HEK293 (cell line): ENCODE data around the gene LCE3C.

ENCODE experiments used
- CTCF ChIA-PET: fragments of 350-600 bp; formaldehyde crosslinking; extraction: SDS; loops from one replicate; lab custom pipeline; 2021; ENCODE audit warnings: antibody characterized with exemption; lab: Yijun Ruan, JAX
- POLR2A ChIA-PET: fragments of 300-600 bp; formaldehyde crosslinking; extraction: SDS; loops from one replicate; lab custom pipeline; 2020; ENCODE audit warnings: antibody characterized with exemption, inconsistent platforms; lab: Yijun Ruan, JAX
- H3K27ac ChIP-seq: fragments of 200-500 bp; sonication (Bioruptor generic); 2 replicates; pipeline ENCODE4 v1.5.1; 2014; ENCODE audit warnings: low read depth, low read length, control low read depth, inconsistent platforms; ENCODE audit errors: extremely low read depth
- H3K36me3 ChIP-seq, 2 experiments: fragments of 200-500 bp in 1 of 2; sonication (Bioruptor generic) in 1 of 2; 1 replicate in 1 of 2; 2 replicates in 1 of 2; pipeline ENCODE4 v1.5.1; 2014 to 2017; ENCODE audit warnings: inconsistent platforms in 2 of 2, low read length in 2 of 2; ENCODE audit not compliant: control insufficient read depth in 2 of 2, insufficient read depth in 1 of 2
- H3K4me1 ChIP-seq: fragments of 200-500 bp; sonication (Bioruptor generic); 2 replicates; pipeline ENCODE4 v1.5.1; 2014; ENCODE audit warnings: mild to moderate bottlenecking, low read length, inconsistent platforms; ENCODE audit not compliant: control insufficient read depth, insufficient read depth
- H3K4me3 ChIP-seq: 2 replicates; pipeline ENCODE4 v1.5.1; 2011; ENCODE audit warnings: low read depth, mild to moderate bottlenecking, control low read depth, low read length, moderate library complexity
- H3K9me3 ChIP-seq: fragments of 200-500 bp; sonication (Bioruptor generic); 2 replicates; pipeline ENCODE4 v1.5.1; 2014; ENCODE audit warnings: low read depth, low read length, inconsistent platforms; ENCODE audit not compliant: control insufficient read depth, insufficient read depth
- GLIS2 ChIP-seq: fragments of 450-650 bp; formaldehyde crosslinking; IDR thresholded peaks from 2 replicates; pipeline ENCODE4 v1.5.1; 2016; ENCODE audit warnings: missing biosample characterization, missing genetic modification characterization
- MYNN ChIP-seq: fragments of 450-650 bp; formaldehyde crosslinking; IDR thresholded peaks from 2 replicates; pipeline ENCODE4 v1.5.1; 2016; ENCODE audit warnings: missing biosample characterization, missing genetic modification characterization, borderline replicate concordance
- SCRT2 ChIP-seq: fragments of 450-650 bp; formaldehyde crosslinking; IDR thresholded peaks from 2 replicates; pipeline ENCODE4 v1.5.1; 2016; ENCODE audit warnings: missing biosample characterization, missing genetic modification characterization
- SP2 ChIP-seq: fragments of 450-650 bp; formaldehyde crosslinking; IDR thresholded peaks from 2 replicates; pipeline ENCODE4 v1.5.1; 2016; ENCODE audit warnings: missing biosample characterization, missing genetic modification characterization
- SP7 ChIP-seq: fragments of 450-650 bp; formaldehyde crosslinking; IDR thresholded peaks from 2 replicates; pipeline ENCODE4 v1.5.1; 2016; ENCODE audit warnings: missing biosample characterization, missing genetic modification characterization
- TRIM28 ChIP-seq: IDR thresholded peaks from 2 replicates; pipeline ENCODE4 v1.6.1; 2011; ENCODE audit warnings: low read length, control low read depth, borderline replicate concordance
- ZBTB21 ChIP-seq: fragments of 450-650 bp; formaldehyde crosslinking; IDR thresholded peaks from 2 replicates; pipeline ENCODE4 v1.5.1; 2017; ENCODE audit warnings: missing biosample characterization, missing genetic modification characterization
- ZNF121 ChIP-seq: fragments of 450-650 bp; formaldehyde crosslinking; IDR thresholded peaks from 2 replicates; pipeline ENCODE4 v1.5.1; 2016; ENCODE audit warnings: missing biosample characterization, missing genetic modification characterization
- ZNF133 ChIP-seq: fragments of 450-650 bp; formaldehyde crosslinking; IDR thresholded peaks from 2 replicates; pipeline ENCODE4 v1.5.1; 2016; ENCODE audit warnings: missing biosample characterization, missing genetic modification characterization
- ZNF184 ChIP-seq: fragments of 450-650 bp; IDR thresholded peaks from 2 replicates; pipeline ENCODE4 v1.5.1; 2018; ENCODE audit warnings: missing biosample characterization, mild to moderate bottlenecking, missing genetic modification characterization
- ZNF214 ChIP-seq: fragments of 450-650 bp; formaldehyde crosslinking; IDR thresholded peaks from 2 replicates; pipeline ENCODE4 v1.5.1; 2017; ENCODE audit warnings: missing biosample characterization, mild to moderate bottlenecking, missing genetic modification characterization, borderline replicate concordance
- ZNF311 ChIP-seq: fragments of 450-650 bp; formaldehyde crosslinking; IDR thresholded peaks from 2 replicates; pipeline ENCODE4 v1.5.1; 2017; ENCODE audit warnings: missing biosample characterization, missing genetic modification characterization, borderline replicate concordance
- ZNF324 ChIP-seq: fragments of 450-650 bp; formaldehyde crosslinking; IDR thresholded peaks from 2 replicates; pipeline ENCODE4 v1.5.1; 2016; ENCODE audit warnings: missing biosample characterization, missing genetic modification characterization
- ZNF404 ChIP-seq: fragments of 450-650 bp; formaldehyde crosslinking; IDR thresholded peaks from 2 replicates; pipeline ENCODE4 v1.5.1; 2017; ENCODE audit warnings: missing biosample characterization, missing genetic modification characterization
- ZNF664 ChIP-seq: fragments of 450-650 bp; formaldehyde crosslinking; IDR thresholded peaks from 2 replicates; pipeline ENCODE4 v1.5.1; 2016; ENCODE audit warnings: missing biosample characterization, missing genetic modification characterization
- ZNF670 ChIP-seq: fragments of 450-650 bp; formaldehyde crosslinking; IDR thresholded peaks from 2 replicates; pipeline ENCODE4 v1.5.1; 2016; ENCODE audit warnings: missing biosample characterization, missing genetic modification characterization, low read depth
- ZNF776 ChIP-seq: fragments of 450-650 bp; formaldehyde crosslinking; IDR thresholded peaks from 2 replicates; pipeline ENCODE4 v1.5.0; 2017; ENCODE audit warnings: missing biosample characterization, missing genetic modification characterization, borderline replicate concordance
- ZSCAN16 ChIP-seq: fragments of 450-650 bp; formaldehyde crosslinking; IDR thresholded peaks from 2 replicates; pipeline ENCODE4 v1.5.1; 2016; ENCODE audit warnings: missing biosample characterization, missing genetic modification characterization
- TF ChIP-seq, protein P1 (sequence below): fragments of 450-650 bp; formaldehyde crosslinking; IDR thresholded peaks from 2 replicates; pipeline ENCODE4 v1.5.1; 2016; ENCODE audit warnings: missing biosample characterization, missing genetic modification characterization
- TF ChIP-seq, protein P2 (sequence below): fragments of 450-650 bp; formaldehyde crosslinking; IDR thresholded peaks from 2 replicates; pipeline ENCODE4 v1.5.1; 2016; ENCODE audit warnings: missing biosample characterization, missing genetic modification characterization
- TF ChIP-seq, protein P3 (sequence below): fragments of 450-650 bp; formaldehyde crosslinking; IDR thresholded peaks from 2 replicates; pipeline ENCODE4 v1.5.1; 2016; ENCODE audit warnings: missing biosample characterization, missing genetic modification characterization
- TF ChIP-seq, protein P4 (sequence below): fragments of 450-650 bp; formaldehyde crosslinking; IDR thresholded peaks from 2 replicates; pipeline ENCODE4 v1.5.1; 2016; ENCODE audit warnings: missing biosample characterization, missing genetic modification characterization
- TF ChIP-seq, protein P5 (sequence below): fragments of 450-650 bp; formaldehyde crosslinking; IDR thresholded peaks from 2 replicates; pipeline ENCODE4 v1.5.1; 2016; ENCODE audit warnings: missing biosample characterization, missing genetic modification characterization

Gene LCE3C, protein sequence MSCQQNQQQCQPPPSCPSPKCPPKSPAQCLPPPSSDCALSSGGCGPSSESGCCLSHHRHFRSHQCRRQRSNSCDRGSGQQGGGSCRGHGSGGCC

DNA sequence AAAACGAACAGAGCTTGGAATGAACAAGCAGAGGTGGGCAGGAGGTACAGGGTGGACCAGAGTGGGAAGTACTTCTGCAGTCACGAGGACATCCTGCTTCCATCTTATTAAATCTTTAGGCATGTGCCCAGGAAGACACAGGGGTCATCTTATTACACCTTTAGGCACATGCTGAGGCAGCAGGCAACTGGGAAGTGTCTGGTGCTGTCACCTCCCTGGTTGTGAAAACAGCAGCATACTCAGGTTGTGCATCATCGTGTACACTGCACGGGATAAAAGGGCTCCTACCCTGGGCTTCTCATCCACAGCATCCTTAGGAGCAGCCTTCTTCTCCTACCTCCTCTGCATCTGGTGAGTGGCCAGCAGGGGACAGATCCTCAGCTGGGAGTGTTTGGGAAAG lies at the start of gene LCE3C:
Gene LCE3C, plus strand, starts transcription at position 301 of the 400 bp plus-strand sequence. CDS start 498 bp downstream, outside the sequence.
- H3K9me3 ChIP-seq: no peaks in the 10 kb centered on the region
- TF ChIP-seq ZSCAN16 (tag by site-specific recombination) (no peak), ZNF664 (tag by site-specific recombination) (no peak), ZNF404 (no peak), ZNF184 (tag by site-specific recombination) (no peak), ZBTB21 (tag by site-specific recombination) (no peak), ZNF311 (tag by site-specific recombination) (no peak), SCRT2 (tag by site-specific recombination) (no peak), TRIM28 (no peak), ZNF670 (tag by site-specific recombination) (no peak), ZNF776 (tag by site-specific recombination) (no peak), MYNN (tag by site-specific recombination) (no peak), SP2 (tag by site-specific recombination) (no peak), ZNF121 (tag by site-specific recombination) (no peak)
- TF ChIP-seq, protein P1, sequence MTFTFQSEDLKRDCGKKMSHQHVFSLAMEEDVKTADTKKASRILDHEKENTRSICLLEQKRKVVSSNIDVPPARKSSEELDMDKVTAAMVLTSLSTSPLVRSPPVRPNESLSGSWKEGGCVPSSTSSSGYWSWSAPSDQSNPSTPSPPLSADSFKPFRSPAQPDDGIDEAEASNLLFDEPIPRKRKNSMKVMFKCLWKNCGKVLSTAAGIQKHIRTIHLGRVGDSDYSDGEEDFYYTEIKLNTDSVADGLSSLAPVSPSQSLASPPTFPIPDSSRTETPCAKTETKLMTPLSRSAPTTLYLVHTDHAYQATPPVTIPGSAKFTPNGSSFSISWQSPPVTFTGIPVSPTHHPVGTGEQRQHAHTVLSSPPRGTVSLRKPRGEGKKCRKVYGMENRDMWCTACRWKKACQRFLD (tag by site-specific recombination): no peak
- TF ChIP-seq, protein P2, sequence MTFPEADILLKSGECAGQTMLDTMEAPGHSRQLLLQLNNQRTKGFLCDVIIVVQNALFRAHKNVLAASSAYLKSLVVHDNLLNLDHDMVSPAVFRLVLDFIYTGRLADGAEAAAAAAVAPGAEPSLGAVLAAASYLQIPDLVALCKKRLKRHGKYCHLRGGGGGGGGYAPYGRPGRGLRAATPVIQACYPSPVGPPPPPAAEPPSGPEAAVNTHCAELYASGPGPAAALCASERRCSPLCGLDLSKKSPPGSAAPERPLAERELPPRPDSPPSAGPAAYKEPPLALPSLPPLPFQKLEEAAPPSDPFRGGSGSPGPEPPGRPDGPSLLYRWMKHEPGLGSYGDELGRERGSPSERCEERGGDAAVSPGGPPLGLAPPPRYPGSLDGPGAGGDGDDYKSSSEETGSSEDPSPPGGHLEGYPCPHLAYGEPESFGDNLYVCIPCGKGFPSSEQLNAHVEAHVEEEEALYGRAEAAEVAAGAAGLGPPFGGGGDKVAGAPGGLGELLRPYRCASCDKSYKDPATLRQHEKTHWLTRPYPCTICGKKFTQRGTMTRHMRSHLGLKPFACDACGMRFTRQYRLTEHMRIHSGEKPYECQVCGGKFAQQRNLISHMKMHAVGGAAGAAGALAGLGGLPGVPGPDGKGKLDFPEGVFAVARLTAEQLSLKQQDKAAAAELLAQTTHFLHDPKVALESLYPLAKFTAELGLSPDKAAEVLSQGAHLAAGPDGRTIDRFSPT: no peak
- TF ChIP-seq, protein P3, sequence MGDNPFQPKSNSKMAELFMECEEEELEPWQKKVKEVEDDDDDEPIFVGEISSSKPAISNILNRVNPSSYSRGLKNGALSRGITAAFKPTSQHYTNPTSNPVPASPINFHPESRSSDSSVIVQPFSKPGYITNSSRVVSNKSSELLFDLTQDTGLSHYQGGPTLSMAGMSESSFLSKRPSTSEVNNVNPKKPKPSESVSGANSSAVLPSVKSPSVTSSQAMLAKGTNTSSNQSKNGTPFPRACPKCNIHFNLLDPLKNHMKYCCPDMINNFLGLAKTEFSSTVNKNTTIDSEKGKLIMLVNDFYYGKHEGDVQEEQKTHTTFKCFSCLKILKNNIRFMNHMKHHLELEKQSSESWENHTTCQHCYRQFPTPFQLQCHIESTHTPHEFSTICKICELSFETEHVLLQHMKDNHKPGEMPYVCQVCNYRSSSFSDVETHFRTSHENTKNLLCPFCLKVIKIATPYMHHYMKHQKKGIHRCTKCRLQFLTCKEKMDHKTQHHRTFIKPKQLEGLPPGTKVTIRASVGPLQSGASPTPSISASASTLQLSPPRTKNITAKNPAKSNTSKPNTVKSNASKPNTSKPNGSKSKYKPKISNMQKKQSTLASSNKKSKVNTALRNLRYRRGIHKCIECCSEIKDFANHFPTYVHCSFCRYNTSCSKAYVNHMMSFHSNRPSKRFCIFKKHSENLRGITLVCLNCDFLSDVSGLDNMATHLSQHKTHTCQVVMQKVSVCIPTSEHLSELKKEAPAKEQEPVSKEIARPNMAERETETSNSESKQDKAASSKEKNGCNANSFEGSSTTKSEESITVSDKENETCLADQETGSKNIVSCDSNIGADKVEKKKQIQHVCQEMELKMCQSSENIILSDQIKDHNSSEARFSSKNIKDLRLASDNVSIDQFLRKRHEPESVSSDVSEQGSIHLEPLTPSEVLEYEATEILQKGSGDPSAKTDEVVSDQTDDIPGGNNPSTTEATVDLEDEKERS (tag by site-specific recombination): no peak

DNA sequence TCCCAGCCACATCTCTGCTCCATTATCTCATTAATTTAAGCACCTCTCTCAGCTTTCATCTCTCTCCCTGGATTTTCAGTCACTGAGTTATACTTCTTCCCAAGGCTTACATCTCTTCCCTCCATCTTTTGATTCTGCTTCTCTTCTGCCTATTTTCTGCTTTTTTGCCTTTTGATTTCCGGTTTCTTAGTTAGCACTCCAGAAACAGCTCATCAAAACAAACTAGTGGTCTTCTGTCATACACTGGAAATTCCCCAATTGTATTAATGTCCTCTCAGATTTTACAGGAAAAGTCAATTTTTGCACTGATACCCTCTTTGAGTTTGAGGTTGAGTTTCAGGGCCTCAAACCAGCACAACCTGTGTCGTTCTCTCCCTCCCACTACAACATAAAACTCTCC lies 34.9 kb upstream of the LCE3C start:
- no peak overlapping the region for H3K4me3 ChIP-seq
- POLR2A ChIA-PET: no interaction called here
- no peak overlapping the region for H3K27ac ChIP-seq
- TF ChIP-seq GLIS2 (tag by site-specific recombination) (no peak), ZNF324 (tag by site-specific recombination) (no peak), ZNF214 (tag by site-specific recombination) (no peak), ZNF311 (tag by site-specific recombination) (no peak), SP7 (tag by site-specific recombination) (no peak), ZNF133 (tag by site-specific recombination) (no peak)
- TF ChIP-seq, protein P4, sequence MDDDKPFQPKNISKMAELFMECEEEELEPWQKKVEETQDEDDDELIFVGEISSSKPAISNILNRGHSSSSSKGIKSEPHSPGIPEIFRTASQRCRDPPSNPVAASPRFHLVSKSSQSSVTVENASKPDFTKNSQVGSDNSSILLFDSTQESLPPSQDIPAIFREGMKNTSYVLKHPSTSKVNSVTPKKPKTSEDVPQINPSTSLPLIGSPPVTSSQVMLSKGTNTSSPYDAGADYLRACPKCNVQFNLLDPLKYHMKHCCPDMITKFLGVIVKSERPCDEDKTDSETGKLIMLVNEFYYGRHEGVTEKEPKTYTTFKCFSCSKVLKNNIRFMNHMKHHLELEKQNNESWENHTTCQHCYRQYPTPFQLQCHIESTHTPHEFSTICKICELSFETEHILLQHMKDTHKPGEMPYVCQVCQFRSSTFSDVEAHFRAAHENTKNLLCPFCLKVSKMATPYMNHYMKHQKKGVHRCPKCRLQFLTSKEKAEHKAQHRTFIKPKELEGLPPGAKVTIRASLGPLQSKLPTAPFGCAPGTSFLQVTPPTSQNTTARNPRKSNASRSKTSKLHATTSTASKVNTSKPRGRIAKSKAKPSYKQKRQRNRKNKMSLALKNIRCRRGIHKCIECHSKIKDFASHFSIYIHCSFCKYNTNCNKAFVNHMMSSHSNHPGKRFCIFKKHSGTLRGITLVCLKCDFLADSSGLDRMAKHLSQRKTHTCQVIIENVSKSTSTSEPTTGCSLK (tag by site-specific recombination): no peak
- TF ChIP-seq, protein P5, sequence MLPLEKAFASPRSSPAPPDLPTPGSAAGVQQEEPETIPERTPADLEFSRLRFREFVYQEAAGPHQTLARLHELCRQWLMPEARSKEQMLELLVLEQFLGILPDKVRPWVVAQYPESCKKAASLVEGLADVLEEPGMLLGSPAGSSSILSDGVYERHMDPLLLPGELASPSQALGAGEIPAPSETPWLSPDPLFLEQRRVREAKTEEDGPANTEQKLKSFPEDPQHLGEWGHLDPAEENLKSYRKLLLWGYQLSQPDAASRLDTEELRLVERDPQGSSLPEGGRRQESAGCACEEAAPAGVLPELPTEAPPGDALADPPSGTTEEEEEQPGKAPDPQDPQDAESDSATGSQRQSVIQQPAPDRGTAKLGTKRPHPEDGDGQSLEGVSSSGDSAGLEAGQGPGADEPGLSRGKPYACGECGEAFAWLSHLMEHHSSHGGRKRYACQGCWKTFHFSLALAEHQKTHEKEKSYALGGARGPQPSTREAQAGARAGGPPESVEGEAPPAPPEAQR (tag by site-specific recombination): no peak
- TF ChIP-seq, all 188 proteins: peak for 0
- Histone ChIP-seq H3K4me1 (no peaks in the 10 kb centered on the region), H3K9me3 (no peaks in the 10 kb centered on the region), H3K36me3 (no peaks in the 10 kb centered on the region)
- CTCF ChIA-PET: interaction anchor here (0.5 to 0.7 kb wide), 2 partner anchors 102 to 1232 kb away, joined by 3 read pairs; no protein-coding TSS in a partner anchor

More for the DNA sequence above, at the start of gene LCE3C:
- Histone ChIP-seq H3K36me3 (no peaks in the 10 kb centered on the region), H3K4me1 (no peaks in the 10 kb centered on the region), H3K27ac (no peak within 1 kb of the TSS), H3K4me3 (no peak within 1 kb of the TSS)
- ChIA-PET CTCF (no interaction called here), POLR2A (no interaction called here)
